IMR-90 (cell line): ENCODE measurements around the gene RSF1. TPM values are rescaled to one million over a fixed set of nuclear protein-coding genes. Genes with fewer than 3 reads are reported as not detected.
"Not testable (repeated sequence)": the region's sequence is repeated elsewhere in the genome, so short reads cannot be mapped to it uniquely, and the experiment has no call there.

Experiments used
- ATAC-seq: fragments of 200-7000 bp; cut with Tn5 transposase; 2 replicates; pipeline ENCODE4 v1.9.1; 2020; ENCODE audit warnings: low read depth, mild to moderate bottlenecking, moderate library complexity
- BruUV-seq: library from RNA; stranded (reverse); fragments of 400-500 nt; replicated peaks from 2 replicates; lab custom pipeline; 2021; lab: Mats Ljungman, UMichigan
- CTCF ChIA-PET: fragments of 300-600 bp; formaldehyde crosslinking; extraction: SDS; loops from one replicate; lab custom pipeline; 2021; ENCODE audit warnings: antibody characterized with exemption; lab: Yijun Ruan, JAX
- POLR2A ChIA-PET: fragments of 300-600 bp; sonication (Branson Sonifier 250); formaldehyde crosslinking; loops from one replicate; lab custom pipeline; 2022; ENCODE audit warnings: antibody characterized with exemption; ENCODE audit not compliant: unreplicated experiment; lab: Charles Lee
- DNase-seq: peaks from one replicate; pipeline ENCODE4 v3.0.0; 2013
- H2AFZ ChIP-seq: replicated peaks from 2 replicates; pipeline ENCODE3; 2013; ENCODE audit warnings: low read length, mild to moderate bottlenecking; ENCODE audit not compliant: poor library complexity
- H2AK5ac ChIP-seq: 2 replicates; pipeline ENCODE4 v1.6.1; 2013; ENCODE audit warnings: low read depth, low read length, inconsistent platforms
- H2AK9ac ChIP-seq: replicated peaks from 2 replicates; pipeline ENCODE3; 2013; ENCODE audit warnings: mild to moderate bottlenecking, low read depth, low read length, moderate library complexity; ENCODE audit not compliant: poor library complexity
- H2BK120ac ChIP-seq: 2 replicates; pipeline ENCODE4 v1.6.1; 2013; ENCODE audit warnings: low read depth, low read length, inconsistent platforms
- H2BK15ac ChIP-seq: 3 replicates; pipeline ENCODE4 v1.6.1; 2013; ENCODE audit warnings: low read depth, low read length, inconsistent platforms
- H2BK20ac ChIP-seq: 2 replicates; pipeline ENCODE4 v1.6.1; 2013; ENCODE audit warnings: low read depth, mild to moderate bottlenecking, inconsistent platforms, low read length, moderate library complexity
- H2BK5ac ChIP-seq: 2 replicates; pipeline ENCODE4 v1.6.1; 2013; ENCODE audit warnings: mild to moderate bottlenecking, low read depth, low read length, inconsistent platforms; ENCODE audit not compliant: poor library complexity, severe bottlenecking
- H3K14ac ChIP-seq: replicated peaks from 2 replicates; pipeline ENCODE4 v1.6.1; 2013; ENCODE audit warnings: low read depth, low read length, inconsistent platforms
- H3K18ac ChIP-seq: 2 replicates; pipeline ENCODE4 v1.6.1; 2013; ENCODE audit warnings: low read depth, low read length, control low read depth
- H3K23ac ChIP-seq: 2 replicates; pipeline ENCODE4 v1.6.1; 2013; ENCODE audit warnings: low read depth, low read length, inconsistent platforms
- H3K27ac ChIP-seq: 2 replicates; pipeline ENCODE4 v1.5.1; 2013; ENCODE audit warnings: mild to moderate bottlenecking, control low read depth, low read length; ENCODE audit not compliant: insufficient read depth
- H3K27me3 ChIP-seq: 2 replicates; pipeline ENCODE4 v1.6.1; 2013; ENCODE audit warnings: low read length; ENCODE audit not compliant: control insufficient read depth, insufficient read depth
- H3K36me3 ChIP-seq: 2 replicates; pipeline ENCODE4 v1.6.1; 2013; ENCODE audit warnings: low read length, mixed read lengths; ENCODE audit not compliant: control insufficient read depth, insufficient read depth
- H3K4ac ChIP-seq: 2 replicates; pipeline ENCODE4 v1.6.1; 2013; ENCODE audit warnings: low read depth, low read length, inconsistent platforms
- H3K4me1 ChIP-seq: 2 replicates; pipeline ENCODE4 v1.6.1; 2013; ENCODE audit warnings: low read length, mixed read lengths; ENCODE audit not compliant: control insufficient read depth, insufficient read depth
- H3K4me2 ChIP-seq: 2 replicates; pipeline ENCODE4 v1.6.1; 2013; ENCODE audit warnings: low read depth, mild to moderate bottlenecking, control low read depth, low read length, moderate library complexity
- H3K4me3 ChIP-seq: 2 replicates; pipeline ENCODE4 v1.5.1; 2013; ENCODE audit warnings: low read depth, mild to moderate bottlenecking, control low read depth, low read length, moderate library complexity; ENCODE audit not compliant: insufficient read depth
- H3K56ac ChIP-seq: 2 replicates; pipeline ENCODE4 v1.6.1; 2013; ENCODE audit warnings: low read length, inconsistent platforms; ENCODE audit not compliant: insufficient read depth; ENCODE audit errors: extremely low read depth
- H3K79me1 ChIP-seq, 2 experiments: 2 replicates each; pipeline ENCODE4 v1.6.1; 2013; ENCODE audit warnings: low read length in 2 of 2, inconsistent platforms in 1 of 2, low read depth in 1 of 2
- H3K9ac ChIP-seq: 2 replicates; pipeline ENCODE4 v1.6.1; 2013; ENCODE audit warnings: low read depth, low read length, control low read depth
- H3K9me1 ChIP-seq: 2 replicates; pipeline ENCODE4 v1.6.1; 2013; ENCODE audit warnings: low read length, inconsistent platforms; ENCODE audit not compliant: insufficient read depth
- H3K9me3 ChIP-seq: 2 replicates; pipeline ENCODE4 v1.6.1; 2013; ENCODE audit warnings: low read length; ENCODE audit not compliant: control insufficient read depth, insufficient read depth
- H4K20me1 ChIP-seq: 2 replicates; pipeline ENCODE4 v1.6.1; 2013; ENCODE audit warnings: low read length, inconsistent platforms; ENCODE audit not compliant: insufficient read depth
- H4K5ac ChIP-seq: 2 replicates; pipeline ENCODE4 v1.6.1; 2013; ENCODE audit warnings: mild to moderate bottlenecking, low read depth, low read length, control low read depth
- H4K8ac ChIP-seq, 2 experiments: 2 replicates each; pipeline ENCODE4 v1.6.1; 2013; ENCODE audit warnings: low read depth in 2 of 2, low read length in 2 of 2, control low read depth in 1 of 2, inconsistent platforms in 1 of 2
- H4K91ac ChIP-seq: 2 replicates; pipeline ENCODE4 v1.6.1; 2013; ENCODE audit warnings: low read depth, low read length, inconsistent platforms; ENCODE audit not compliant: insufficient read depth
- WGBS, 2 experiments: methylation state at CpG; one replicate each; pipeline versions ENCODE4 v1.1.5 to v1.1.7; 2013; ENCODE audit warnings: missing lambda C conversion rate in 2 of 2; ENCODE audit not compliant: insufficient read length in 1 of 2; ENCODE audit errors: extremely low coverage in 2 of 2; 5-methylcytosine and 5-hydroxymethylcytosine counted together
- dilution Hi-C: fragments of 300-500 bp; cut with HindIII; formaldehyde crosslinking; loops from one replicate; pipeline ENCODE4 v1.14.3; 2018; ENCODE audit warnings: low sequenced_read_pairs; ENCODE audit not compliant: unreplicated experiment
- in situ Hi-C: fragments of 300-500 bp; cut with MboI; formaldehyde crosslinking; loops from 3 replicates; pipeline ENCODE4 v1.14.3; 2019; ENCODE audit warnings: low sequenced_read_pairs, inconsistent platforms, mixed read lengths
- intact Hi-C: fragments of 100-400 bp; cut with micrococcal nuclease; formaldehyde crosslinking; loops from 2 replicates; pipeline ENCODE4 v1.10.0; 2022
- polyA plus RNA-seq, 3 experiments: library from polyadenylated mRNA; depleted of rRNA; stranded (reverse); fragments of >200 nt; gene quantifications; 2 replicates each; pipeline ENCODE4 v1.2.3, GENCODE V29; 2012; ENCODE audit warnings: low replicate concordance in 1 of 3
- total RNA-seq: library from RNA; depleted of rRNA; stranded (reverse); fragments of >200 nt; gene quantifications from 2 replicates; pipeline ENCODE4 v1.2.3, GENCODE V29; 2012

The RSF1 gene
- total and polyA plus RNA-seq, 2 of the 4 experiments (the other 2 are of a cell fraction), result 13.9 to 18.5 TPM

DNA sequence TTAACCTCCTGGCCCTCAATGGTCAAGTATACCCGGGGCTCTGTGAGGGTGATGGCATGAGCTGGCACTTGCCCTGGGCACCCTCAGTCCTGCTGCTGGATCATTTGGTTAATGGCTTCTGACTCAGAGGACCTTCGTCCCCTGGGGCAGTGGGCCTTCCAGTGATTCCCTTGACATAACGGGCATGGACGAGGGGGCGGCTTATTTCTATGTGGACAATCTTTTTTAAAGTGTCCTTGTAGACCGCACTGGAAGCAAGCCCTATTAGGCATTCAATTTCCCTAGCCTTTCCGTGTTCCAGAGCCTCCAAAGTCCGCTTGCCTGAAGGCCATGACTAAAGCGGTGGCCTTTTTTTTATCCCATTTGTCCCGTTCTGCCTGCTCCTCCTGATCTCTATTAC lies 40.9 kb upstream of the RSF1 start:
- H2AK9ac ChIP-seq, H4K5ac ChIP-seq, POLR2A ChIA-PET, H3K27me3 ChIP-seq, H3K18ac ChIP-seq, H4K20me1 ChIP-seq, H2AK5ac ChIP-seq, DNase-seq, H3K56ac ChIP-seq, ATAC-seq, H3K4ac ChIP-seq, dilution Hi-C loops, H2BK20ac ChIP-seq, H2BK120ac ChIP-seq, H2BK15ac ChIP-seq, CTCF ChIA-PET, H2BK5ac ChIP-seq, H3K4me2 ChIP-seq, H3K9ac ChIP-seq, in situ Hi-C loops, BruUV-seq, H3K27ac ChIP-seq, H3K79me1 ChIP-seq, H3K9me1 ChIP-seq, H4K8ac ChIP-seq, H3K9me3 ChIP-seq, intact Hi-C loops, H4K91ac ChIP-seq, H3K4me3 ChIP-seq, H3K36me3 ChIP-seq, H3K4me1 ChIP-seq, H2AFZ ChIP-seq, H3K14ac ChIP-seq, H3K23ac ChIP-seq: not testable (repeated sequence)
- 100% methylated on average over 6 of the region's 10 CpGs; no CpG with 5 or more reads in 1 of the 2 experiments for WGBS, 2 experiments

DNA sequence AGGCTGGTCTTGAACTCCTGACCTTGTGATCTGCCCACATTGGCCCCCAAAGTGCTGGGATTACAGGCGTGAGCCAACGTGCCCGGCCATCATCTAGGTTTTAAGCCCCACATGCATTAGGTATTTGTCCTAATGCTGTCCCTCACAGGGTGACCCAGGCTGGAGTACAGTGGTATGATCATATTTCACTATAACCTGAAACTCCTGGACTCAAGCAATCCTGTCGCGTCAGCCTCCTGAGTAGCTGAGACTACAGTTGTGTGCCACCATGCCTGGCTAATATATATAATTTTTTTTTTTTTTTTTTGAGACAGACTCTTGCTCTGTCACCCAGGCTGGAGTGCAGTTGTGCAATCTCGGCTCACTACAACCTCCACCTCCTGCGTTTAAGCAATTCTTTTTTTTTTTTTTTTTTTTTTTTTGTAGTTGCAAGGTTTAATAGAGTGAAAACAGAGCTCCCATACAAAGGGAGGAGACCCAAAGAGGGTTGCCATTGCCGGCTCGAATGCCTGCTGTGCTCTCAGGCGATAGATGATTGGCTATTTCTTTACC lies 37.5 kb upstream of the RSF1 start:
- H3K4me3 ChIP-seq, H3K4ac ChIP-seq, H2AK5ac ChIP-seq, H2AFZ ChIP-seq, H4K20me1 ChIP-seq, in situ Hi-C loops, H2BK120ac ChIP-seq, POLR2A ChIA-PET, H3K9me3 ChIP-seq, H2BK15ac ChIP-seq, H3K4me1 ChIP-seq, dilution Hi-C loops, ATAC-seq, H3K27me3 ChIP-seq, H3K9ac ChIP-seq, DNase-seq, H4K91ac ChIP-seq, H3K23ac ChIP-seq, H2BK20ac ChIP-seq, H3K4me2 ChIP-seq, H3K56ac ChIP-seq, H3K9me1 ChIP-seq, CTCF ChIA-PET, H2AK9ac ChIP-seq, BruUV-seq, H3K79me1 ChIP-seq, H3K14ac ChIP-seq, H4K8ac ChIP-seq, H4K5ac ChIP-seq, H2BK5ac ChIP-seq, H3K18ac ChIP-seq, H3K27ac ChIP-seq, intact Hi-C loops: not testable (repeated sequence)
- H3K36me3 ChIP-seq, result peaks cover 19% of the 10 kb centered on the region
- WGBS, 2 experiments, result no CpG with 5 or more reads among the region's 10 CpGs
